Mononuclear cell (primary cell): ENCODE measurements around the gene NIP7. TPM values are rescaled to one million over a fixed set of nuclear protein-coding genes. Genes with fewer than 3 reads are reported as not detected.

Experiments
- H3K27me3 ChIP-seq: 2 replicates; pipeline ENCODE4 v1.6.0; 2011; ENCODE audit warnings: low read length, control low read depth; ENCODE audit not compliant: insufficient read depth
- H3K4me1 ChIP-seq: 2 replicates; pipeline ENCODE4 v1.5.1; 2011; ENCODE audit warnings: mild to moderate bottlenecking, low read length, control low read depth; ENCODE audit not compliant: insufficient read depth
- H3K4me3 ChIP-seq: 2 replicates; pipeline ENCODE4 v1.5.1; 2011; ENCODE audit warnings: mild to moderate bottlenecking, low read length, moderate library complexity
- H3K9me3 ChIP-seq: 2 replicates; pipeline ENCODE4 v1.5.1; 2011; ENCODE audit warnings: low read depth, mild to moderate bottlenecking, control low read depth, low read length
- total RNA-seq: library from RNA; depleted of rRNA; stranded (reverse); fragments of >200 nt; gene quantifications from one replicate; pipeline ENCODE4 v1.2.3, GENCODE V29; 2012

Gene NIP7
- total RNA-seq, 1 donor = 22.5 TPM

GRCh38 chr16:69311533-69312387 lies 27.8 kb upstream of the NIP7 start:
- H3K4me1 ChIP-seq = peaks cover 22% of the 10 kb centered on the region
- no peaks in the 10 kb centered on the region for H3K27me3 ChIP-seq
- no peaks in the 10 kb centered on the region for H3K9me3 ChIP-seq
- peak overlapping the region; percentile 87 for H3K4me3 ChIP-seq

- no peaks in the 10 kb centered on the region for H3K9me3 ChIP-seq
- H3K27me3 ChIP-seq = no peaks in the 10 kb centered on the region
- H3K4me3 ChIP-seq = no peak overlapping the region
- peaks cover 22% of the 10 kb centered on the region for H3K4me1 ChIP-seq
Measured at GRCh38 chr16:69313469-69313868, 26.1 kb upstream of the NIP7 start.

GRCh38 chr16:69314534-69314933 lies 25.0 kb upstream of the NIP7 start:
- H3K27me3 ChIP-seq = no peaks in the 10 kb centered on the region
- H3K4me3 ChIP-seq = no peak overlapping the region
- peaks cover 22% of the 10 kb centered on the region for H3K4me1 ChIP-seq
- no peaks in the 10 kb centered on the region for H3K9me3 ChIP-seq

GRCh38 chr16:69315486-69316311 lies 23.9 kb upstream of the NIP7 start:
- Histone ChIP-seq H3K9me3 (no peaks in the 10 kb centered on the region), H3K27me3 (no peaks in the 10 kb centered on the region), H3K4me3 (no peak overlapping the region), H3K4me1 (peaks cover 17% of the 10 kb centered on the region)

- no peak overlapping the region for H3K4me3 ChIP-seq
- H3K9me3 ChIP-seq = no peaks in the 10 kb centered on the region
- H3K27me3 ChIP-seq = no peaks in the 10 kb centered on the region
- H3K4me1 ChIP-seq = peaks cover 16% of the 10 kb centered on the region
Measured at GRCh38 chr16:69316595-69317034, 23.0 kb upstream of the NIP7 start.

GRCh38 chr16:69318177-69318910 lies 21.2 kb upstream of the NIP7 start:
- H3K4me1 ChIP-seq = no peaks in the 10 kb centered on the region
- H3K9me3 ChIP-seq = no peaks in the 10 kb centered on the region
- no peak overlapping the region for H3K4me3 ChIP-seq
- no peaks in the 10 kb centered on the region for H3K27me3 ChIP-seq

- H3K27me3 ChIP-seq = no peaks in the 10 kb centered on the region
- no peaks in the 10 kb centered on the region for H3K4me1 ChIP-seq
- H3K4me3 ChIP-seq = no peak overlapping the region
- H3K9me3 ChIP-seq = no peaks in the 10 kb centered on the region
Measured at GRCh38 chr16:69318911-69319289, 20.7 kb upstream of the NIP7 start.

GRCh38 chr16:69319381-69319780 lies 20.2 kb upstream of the NIP7 start:
- Histone ChIP-seq H3K27me3 (no peaks in the 10 kb centered on the region), H3K4me3 (no peak overlapping the region), H3K9me3 (no peaks in the 10 kb centered on the region), H3K4me1 (no peaks in the 10 kb centered on the region)

- Histone ChIP-seq H3K4me3 (no peak overlapping the region), H3K27me3 (no peaks in the 10 kb centered on the region), H3K4me1 (no peaks in the 10 kb centered on the region), H3K9me3 (no peaks in the 10 kb centered on the region)
Measured at GRCh38 chr16:69319826-69320739, 19.5 kb upstream of the NIP7 start.

GRCh38 chr16:69320740-69321073 lies 18.9 kb upstream of the NIP7 start:
- H3K4me3 ChIP-seq = no peak overlapping the region
- H3K9me3 ChIP-seq = no peaks in the 10 kb centered on the region
- no peaks in the 10 kb centered on the region for H3K4me1 ChIP-seq
- H3K27me3 ChIP-seq = no peaks in the 10 kb centered on the region

- no peaks in the 10 kb centered on the region for H3K4me1 ChIP-seq
- H3K4me3 ChIP-seq = no peak overlapping the region
- no peaks in the 10 kb centered on the region for H3K27me3 ChIP-seq
- no peaks in the 10 kb centered on the region for H3K9me3 ChIP-seq
Measured at GRCh38 chr16:69321080-69321479, 18.5 kb upstream of the NIP7 start.

GRCh38 chr16:69322343-69322742 lies 17.2 kb upstream of the NIP7 start:
- H3K9me3 ChIP-seq = no peaks in the 10 kb centered on the region
- H3K27me3 ChIP-seq = no peaks in the 10 kb centered on the region
- H3K4me1 ChIP-seq = peaks cover 7% of the 10 kb centered on the region
- H3K4me3 ChIP-seq = no peak overlapping the region

GRCh38 chr16:69323415-69323814 lies 16.2 kb upstream of the NIP7 start:
- no peak overlapping the region for H3K4me3 ChIP-seq
- H3K27me3 ChIP-seq = no peaks in the 10 kb centered on the region
- H3K9me3 ChIP-seq = no peaks in the 10 kb centered on the region
- peaks cover 18% of the 10 kb centered on the region for H3K4me1 ChIP-seq

- no peak overlapping the region for H3K4me3 ChIP-seq
- H3K4me1 ChIP-seq = peaks cover 24% of the 10 kb centered on the region
- H3K27me3 ChIP-seq = no peaks in the 10 kb centered on the region
- no peaks in the 10 kb centered on the region for H3K9me3 ChIP-seq
Measured at GRCh38 chr16:69324013-69324531, 15.5 kb upstream of the NIP7 start.
